HEK293 (cell line): ENCODE data around the gene ILDR1.

Experiments used
- CTCF ChIA-PET: fragments of 350-600 bp; formaldehyde crosslinking; extraction: SDS; loops from one replicate; lab custom pipeline; 2021; ENCODE audit warnings: antibody characterized with exemption; lab: Yijun Ruan, JAX
- POLR2A ChIA-PET: fragments of 300-600 bp; formaldehyde crosslinking; extraction: SDS; loops from one replicate; lab custom pipeline; 2020; ENCODE audit warnings: antibody characterized with exemption, inconsistent platforms; lab: Yijun Ruan, JAX
- H3K27ac ChIP-seq: fragments of 200-500 bp; sonication (Bioruptor generic); 2 replicates; pipeline ENCODE4 v1.5.1; 2014; ENCODE audit warnings: low read depth, low read length, control low read depth, inconsistent platforms; ENCODE audit errors: extremely low read depth
- H3K36me3 ChIP-seq, 2 experiments: fragments of 200-500 bp in 1 of 2; sonication (Bioruptor generic) in 1 of 2; 1 replicate in 1 of 2; 2 replicates in 1 of 2; pipeline ENCODE4 v1.5.1; 2014 to 2017; ENCODE audit warnings: inconsistent platforms in 2 of 2, low read length in 2 of 2; ENCODE audit not compliant: control insufficient read depth in 2 of 2, insufficient read depth in 1 of 2
- H3K4me1 ChIP-seq: fragments of 200-500 bp; sonication (Bioruptor generic); 2 replicates; pipeline ENCODE4 v1.5.1; 2014; ENCODE audit warnings: mild to moderate bottlenecking, low read length, inconsistent platforms; ENCODE audit not compliant: control insufficient read depth, insufficient read depth
- H3K4me3 ChIP-seq: 2 replicates; pipeline ENCODE4 v1.5.1; 2011; ENCODE audit warnings: low read depth, mild to moderate bottlenecking, control low read depth, low read length, moderate library complexity
- H3K9me3 ChIP-seq: fragments of 200-500 bp; sonication (Bioruptor generic); 2 replicates; pipeline ENCODE4 v1.5.1; 2014; ENCODE audit warnings: low read depth, low read length, inconsistent platforms; ENCODE audit not compliant: control insufficient read depth, insufficient read depth
- BCL11B ChIP-seq: fragments of 450-650 bp; formaldehyde crosslinking; IDR thresholded peaks from 2 replicates; pipeline ENCODE4 v1.5.1; 2016; ENCODE audit warnings: low read depth, missing biosample characterization, missing genetic modification characterization
- KLF16 ChIP-seq: fragments of 450-650 bp; formaldehyde crosslinking; IDR thresholded peaks from 2 replicates; pipeline ENCODE4 v1.5.1; 2017; ENCODE audit warnings: missing biosample characterization, missing genetic modification characterization
- KLF8 ChIP-seq: fragments of 450-650 bp; formaldehyde crosslinking; IDR thresholded peaks from 2 replicates; pipeline ENCODE4 v1.5.1; 2016; ENCODE audit warnings: missing biosample characterization, missing genetic modification characterization
- PRDM10 ChIP-seq: fragments of 450-650 bp; formaldehyde crosslinking; IDR thresholded peaks from 2 replicates; pipeline ENCODE4 v1.5.1; 2016; ENCODE audit warnings: missing biosample characterization, missing genetic modification characterization
- TCF7L2 ChIP-seq: IDR thresholded peaks from 2 replicates; pipeline ENCODE4 v1.6.1; 2011; ENCODE audit warnings: low read depth, mild to moderate bottlenecking, inconsistent platforms, low read length, moderate library complexity, borderline replicate concordance
- TSHZ1 ChIP-seq: fragments of 450-650 bp; formaldehyde crosslinking; IDR thresholded peaks from 2 replicates; pipeline ENCODE4 v1.5.1; 2016; ENCODE audit warnings: missing biosample characterization, missing genetic modification characterization, borderline replicate concordance
- YY2 ChIP-seq: fragments of 450-650 bp; formaldehyde crosslinking; IDR thresholded peaks from 2 replicates; pipeline ENCODE4 v1.5.1; 2016; ENCODE audit warnings: missing biosample characterization, missing genetic modification characterization
- ZFP37 ChIP-seq: fragments of 450-650 bp; formaldehyde crosslinking; IDR thresholded peaks from 2 replicates; pipeline ENCODE4 v1.5.1; 2016; ENCODE audit warnings: missing biosample characterization, missing genetic modification characterization
- ZNF16 ChIP-seq: fragments of 450-650 bp; formaldehyde crosslinking; IDR thresholded peaks from 2 replicates; pipeline ENCODE4 v1.5.1; 2016; ENCODE audit warnings: low read depth, missing biosample characterization, missing genetic modification characterization
- ZNF221 ChIP-seq: fragments of 450-650 bp; formaldehyde crosslinking; IDR thresholded peaks from 2 replicates; pipeline ENCODE4 v1.5.1; 2017; ENCODE audit warnings: missing biosample characterization, missing genetic modification characterization, borderline replicate concordance
- ZNF223 ChIP-seq: fragments of 450-650 bp; formaldehyde crosslinking; IDR thresholded peaks from 2 replicates; pipeline ENCODE4 v1.5.1; 2016; ENCODE audit warnings: missing biosample characterization, missing genetic modification characterization
- ZNF555 ChIP-seq: fragments of 450-650 bp; formaldehyde crosslinking; conservative IDR thresholded peaks from 2 replicates; pipeline ENCODE4 v1.5.1; 2017; ENCODE audit warnings: missing biosample characterization, mild to moderate bottlenecking, missing genetic modification characterization, inconsistent platforms
- ZNF560 ChIP-seq: fragments of 450-650 bp; formaldehyde crosslinking; IDR thresholded peaks from 2 replicates; pipeline ENCODE4 v1.5.1; 2017; ENCODE audit warnings: missing biosample characterization, missing genetic modification characterization, borderline replicate concordance
- ZNF580 ChIP-seq: fragments of 450-650 bp; formaldehyde crosslinking; IDR thresholded peaks from 2 replicates; pipeline ENCODE4 v1.5.1; 2016; ENCODE audit warnings: missing biosample characterization, missing genetic modification characterization
- ZNF830 ChIP-seq: fragments of 450-650 bp; IDR thresholded peaks from 2 replicates; pipeline ENCODE4 v1.5.0; 2018; ENCODE audit warnings: missing biosample characterization, missing genetic modification characterization, low read depth, mild to moderate bottlenecking, moderate library complexity
- ZNF837 ChIP-seq: fragments of 450-650 bp; formaldehyde crosslinking; IDR thresholded peaks from 2 replicates; pipeline ENCODE4 v1.5.1; 2016; ENCODE audit warnings: missing biosample characterization, missing genetic modification characterization

Gene ILDR1

GRCh38 chr3:122066331-122067213 lies 44.5 kb upstream of the ILDR1 start:
- Histone ChIP-seq H3K4me1 (no peaks in the 10 kb centered on the region), H3K27ac (no peak overlapping the region), H3K36me3 (no peaks in the 10 kb centered on the region), H3K9me3 (no peaks in the 10 kb centered on the region), H3K4me3 (no peak overlapping the region)
- ChIA-PET POLR2A (no interaction called here), CTCF (no interaction called here)
- TF ChIP-seq ZNF16 (tag by site-specific recombination), result no peak
- no peak for TF ChIP-seq TSHZ1 (tag by site-specific recombination)
- no peak for TF ChIP-seq ZNF221 (tag by site-specific recombination)
- no peak for TF ChIP-seq ZNF830 (tag by site-specific recombination)
- no peak for TF ChIP-seq KLF16 (tag by site-specific recombination)
- no peak for TF ChIP-seq KLF8 (tag by site-specific recombination)
- no peak for TF ChIP-seq ZNF223
- no peak for TF ChIP-seq ZNF555 (tag by site-specific recombination)
- TF ChIP-seq ZNF837 (tag by site-specific recombination), result no peak
- TF ChIP-seq PRDM10 (tag by site-specific recombination), result no peak
- TF ChIP-seq YY2 (tag by site-specific recombination), result no peak
- no peak for TF ChIP-seq ZNF560 (tag by site-specific recombination)
- TF ChIP-seq TCF7L2, result no peak
- no peak for TF ChIP-seq ZFP37 (tag by site-specific recombination)
- TF ChIP-seq ZNF580 (tag by site-specific recombination), result no peak
- TF ChIP-seq BCL11B (tag by site-specific recombination), result no peak

- POLR2A ChIA-PET, result no interaction called here
- no peaks in the 10 kb centered on the region for H3K4me1 ChIP-seq
- no peak for TF ChIP-seq ZNF580 (tag by site-specific recombination)
- TF ChIP-seq, all 188 proteins: peak for 0
- H3K36me3 ChIP-seq, result no peaks in the 10 kb centered on the region
- H3K9me3 ChIP-seq, result no peaks in the 10 kb centered on the region
- no peak overlapping the region for H3K27ac ChIP-seq
- CTCF ChIA-PET, result no interaction called here
- no peak overlapping the region for H3K4me3 ChIP-seq
Measured at GRCh38 chr3:122064326-122064725, 42.3 kb upstream of the ILDR1 start.
